Thyroid gland (tissue), 4 donors: ENCODE results near the gene COG3. TPM values are rescaled to one million over a fixed set of nuclear protein-coding genes. Genes with fewer than 3 reads are reported as not detected.
A peak's percentile ranks its signal among the peaks of the same experiment; 100 is the strongest.

Source experiments
- DNase-seq, 2 donors: peaks; one replicate each; pipeline ENCODE4 v3.0.0-alpha.2; 2019
- H3K27ac ChIP-seq, 3 donors: fragments of 200-600 bp; sonication (generic); 1 replicate in 2 of 3; 2 replicates in 1 of 3; pipeline ENCODE4 v1.5.1; 2016 to 2019; ENCODE audit warnings: mild to moderate bottlenecking in 1 of 3, moderate library complexity in 1 of 3
- H3K27me3 ChIP-seq: fragments of 200-600 bp; sonication (generic); one replicate; pipeline ENCODE4 v1.5.1; 2019
- H3K36me3 ChIP-seq, 2 donors: fragments of 200-600 bp; sonication (generic); one replicate each; pipeline ENCODE4 v1.5.1; 2016 to 2019
- H3K4me1 ChIP-seq, 2 donors: fragments of 200-600 bp; sonication (generic); one replicate each; pipeline ENCODE4 v1.5.1; 2017 to 2019
- H3K4me3 ChIP-seq, 3 donors: fragments of 200-600 bp; sonication (generic); replicated peaks in 1 of 3; 1 replicate in 2 of 3; 2 replicates in 1 of 3; pipeline ENCODE4 v1.5.1; 2016; ENCODE audit warnings: mild to moderate bottlenecking in 1 of 3
- H3K9me3 ChIP-seq: fragments of 200-600 bp; sonication (generic); one replicate; pipeline ENCODE4 v1.5.1; 2017
- POLR2A ChIP-seq, 2 donors: fragments of 450-650 bp; IDR thresholded peaks; one replicate each; pipeline ENCODE4 v1.6.1; 2017; ENCODE audit warnings: antibody characterized with exemption in 2 of 2, mild to moderate bottlenecking in 2 of 2, moderate library complexity in 1 of 2
- WGBS, 2 donors: methylation state at CpG; one replicate each; pipeline ENCODE4 v1.1.5; 2017; 5-methylcytosine and 5-hydroxymethylcytosine counted together
- intact Hi-C: fragments of 100-400 bp; cut with DNase I; formaldehyde crosslinking; loops from one replicate; pipeline ENCODE4 v1.15.1; 2023
- total RNA-seq, 4 donors: library from RNA; depleted of rRNA; stranded (reverse); fragments of >200 nt; gene quantifications; one replicate each; pipeline ENCODE4 v1.2.3, GENCODE V29; 2016
- TF ChIP-seq, protein P1 (sequence below), 6 experiments: fragments of 200-600 bp in 3 of 6; fragments of 450-650 bp in 3 of 6; sonication (generic) in 3 of 6; IDR thresholded peaks; one replicate each; pipeline ENCODE4 v1.5.1; 2016 to 2019; ENCODE audit warnings: antibody characterized with exemption in 6 of 6, mild to moderate bottlenecking in 2 of 6, inconsistent platforms in 1 of 6, moderate library complexity in 1 of 6

COG3 gene
- total RNA-seq, 4 donors from 2014 or later: 35.9 to 56.0 (median 45.0) TPM

GRCh38 chr13:45506811-45507210 lies 42.1 kb downstream of the COG3 start:
- Histone ChIP-seq H3K4me1 (no peaks in the 10 kb centered on the region), H3K27me3 (no peaks in the 10 kb centered on the region), H3K27ac (no peak overlapping the region), H3K9me3 (no peaks in the 10 kb centered on the region), H3K36me3 (peaks cover 20 to 40% of the 10 kb centered on the region in 2 donors), H3K4me3 (no peak overlapping the region)
- TF ChIP-seq, protein P1, sequence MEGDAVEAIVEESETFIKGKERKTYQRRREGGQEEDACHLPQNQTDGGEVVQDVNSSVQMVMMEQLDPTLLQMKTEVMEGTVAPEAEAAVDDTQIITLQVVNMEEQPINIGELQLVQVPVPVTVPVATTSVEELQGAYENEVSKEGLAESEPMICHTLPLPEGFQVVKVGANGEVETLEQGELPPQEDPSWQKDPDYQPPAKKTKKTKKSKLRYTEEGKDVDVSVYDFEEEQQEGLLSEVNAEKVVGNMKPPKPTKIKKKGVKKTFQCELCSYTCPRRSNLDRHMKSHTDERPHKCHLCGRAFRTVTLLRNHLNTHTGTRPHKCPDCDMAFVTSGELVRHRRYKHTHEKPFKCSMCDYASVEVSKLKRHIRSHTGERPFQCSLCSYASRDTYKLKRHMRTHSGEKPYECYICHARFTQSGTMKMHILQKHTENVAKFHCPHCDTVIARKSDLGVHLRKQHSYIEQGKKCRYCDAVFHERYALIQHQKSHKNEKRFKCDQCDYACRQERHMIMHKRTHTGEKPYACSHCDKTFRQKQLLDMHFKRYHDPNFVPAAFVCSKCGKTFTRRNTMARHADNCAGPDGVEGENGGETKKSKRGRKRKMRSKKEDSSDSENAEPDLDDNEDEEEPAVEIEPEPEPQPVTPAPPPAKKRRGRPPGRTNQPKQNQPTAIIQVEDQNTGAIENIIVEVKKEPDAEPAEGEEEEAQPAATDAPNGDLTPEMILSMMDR (IDR thresholded peaks at IDR 0.05): no peak
- TF ChIP-seq POLR2A (IDR thresholded peaks at IDR 0.05): no peak
- intact Hi-C loops: no loop called here
- no peak for DNase-seq
- WGBS, 2 donors: 89 to 91% methylated on average over 6 of the region's 6 CpGs

DNA sequence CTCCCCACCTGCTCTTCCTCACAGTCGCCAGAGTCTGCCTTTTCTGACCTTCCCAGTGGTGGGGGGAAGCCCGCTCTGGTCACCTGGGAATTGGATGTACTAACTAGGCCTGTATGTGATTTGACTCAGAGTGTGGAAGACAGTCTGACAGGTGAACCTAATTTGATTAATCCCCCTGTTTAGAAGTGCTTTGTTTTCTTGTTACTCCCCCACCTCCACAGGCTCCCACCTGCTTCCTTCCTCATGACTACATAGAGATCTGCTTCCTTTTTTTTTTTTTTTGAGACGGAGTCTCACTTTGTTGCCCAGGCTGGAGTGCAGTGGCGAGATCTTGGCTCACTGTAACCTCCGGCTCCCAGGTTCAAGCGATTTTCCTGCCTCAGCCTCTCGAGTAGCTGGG lies 44.0 kb downstream of the COG3 start:
- Histone ChIP-seq H3K4me3 (no peak overlapping the region), H3K27ac (no peak overlapping the region), H3K36me3 (peaks cover 22 to 34% of the 10 kb centered on the region in 2 donors), H3K4me1 (no peaks in the 10 kb centered on the region), H3K27me3 (no peaks in the 10 kb centered on the region), H3K9me3 (no peaks in the 10 kb centered on the region)
- DNase-seq: no peak
- TF ChIP-seq, protein P1 (IDR thresholded peaks at IDR 0.05): no peak
- TF ChIP-seq POLR2A (IDR thresholded peaks at IDR 0.05): no peak
- intact Hi-C loops: no loop called here
- WGBS, 2 donors: 83 to 86% methylated on average over 7 of the region's 7 CpGs

DNA sequence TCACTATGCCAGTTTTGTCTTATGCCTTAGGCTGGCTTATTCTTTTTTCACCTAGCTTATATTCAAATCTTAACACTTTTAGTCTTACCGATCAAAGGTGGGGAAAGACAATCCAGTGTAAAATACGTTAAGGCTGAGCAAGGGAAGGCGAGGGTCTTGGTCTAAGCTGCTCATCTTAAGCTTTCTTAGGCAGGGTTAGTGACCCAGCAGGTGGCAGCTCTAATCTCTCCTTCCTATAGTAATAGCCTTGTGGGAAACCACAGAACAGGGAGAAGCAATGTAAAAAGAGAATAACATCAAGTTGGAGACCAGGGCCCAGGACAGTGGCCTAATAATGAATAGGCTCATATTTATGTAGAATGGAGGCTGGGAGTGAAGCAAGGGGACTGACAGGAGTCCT lies 45.9 kb downstream of the COG3 start:
- Histone ChIP-seq H3K36me3 (peaks cover 26 to 27% of the 10 kb centered on the region in 2 donors), H3K27me3 (no peaks in the 10 kb centered on the region), H3K27ac (no peak overlapping the region), H3K4me3 (no peak overlapping the region), H3K4me1 (no peaks in the 10 kb centered on the region), H3K9me3 (no peaks in the 10 kb centered on the region)
- intact Hi-C loops: no loop called here
- no peak for DNase-seq
- TF ChIP-seq POLR2A (IDR thresholded peaks at IDR 0.05): no peak
- TF ChIP-seq, protein P1 (IDR thresholded peaks at IDR 0.05): no peak
- WGBS, 2 donors: 88 to 93% methylated on average over 3 of the region's 3 CpGs

DNA sequence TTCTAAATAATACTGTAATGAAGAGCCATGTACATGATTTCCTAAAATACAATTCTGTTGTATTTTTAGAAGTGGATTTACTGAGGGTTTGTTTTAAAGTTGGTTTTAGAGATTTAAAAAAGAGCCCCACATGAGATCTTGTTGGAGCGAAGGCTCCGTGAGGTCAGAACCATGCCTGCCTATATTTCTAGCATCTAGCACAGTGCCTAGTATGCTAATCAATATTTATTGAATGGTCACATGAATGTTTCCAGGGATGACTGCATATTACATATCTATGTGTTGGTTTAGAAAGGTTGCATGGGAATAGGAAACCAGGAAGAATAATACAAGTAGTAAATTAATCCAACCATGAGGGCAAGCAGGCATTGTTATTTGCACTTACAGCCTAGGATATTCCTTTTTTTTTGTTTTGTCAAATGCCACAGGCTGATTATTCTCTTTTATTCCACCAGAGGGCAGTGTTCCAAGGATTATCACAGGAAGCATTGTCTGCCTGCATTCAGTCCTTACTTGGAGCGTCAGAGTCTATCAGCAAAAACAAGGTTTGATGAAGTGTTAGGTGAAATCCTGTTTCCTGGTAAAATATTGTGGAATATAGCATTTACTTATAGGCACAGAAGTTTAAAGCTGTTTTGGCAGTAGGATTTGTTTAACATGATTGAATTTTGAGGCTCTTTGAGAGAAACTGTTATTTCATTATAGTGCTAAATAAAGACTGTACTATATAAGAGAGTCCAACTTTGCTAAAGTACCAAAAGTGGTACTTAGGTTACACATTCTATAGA lies 46.8 kb downstream of the COG3 start:
- intact Hi-C loops: no loop called here
- no peaks in the 10 kb centered on the region for H3K27me3 ChIP-seq
- no peak overlapping the region for H3K27ac ChIP-seq
- peak; percentile 9 for DNase-seq
- peaks cover 24 to 34% of the 10 kb centered on the region in 2 donors for H3K36me3 ChIP-seq
- H3K4me3 ChIP-seq: no peak overlapping the region
- H3K4me1 ChIP-seq: no peaks in the 10 kb centered on the region
- no peaks in the 10 kb centered on the region for H3K9me3 ChIP-seq
- TF ChIP-seq POLR2A (IDR thresholded peaks at IDR 0.05): no peak
- TF ChIP-seq, protein P1 (IDR thresholded peaks at IDR 0.05): peak; percentile 66 to 93 (median 85)
- WGBS, 2 donors: 69 to 70% methylated on average over 3 of the region's 3 CpGs

- intact Hi-C loops: no loop called here
- H3K36me3 ChIP-seq: peaks cover 20 to 36% of the 10 kb centered on the region in 2 donors
- H3K4me1 ChIP-seq: no peaks in the 10 kb centered on the region
- no peaks in the 10 kb centered on the region for H3K27me3 ChIP-seq
- no peaks in the 10 kb centered on the region for H3K9me3 ChIP-seq
- no peak for TF ChIP-seq POLR2A (IDR thresholded peaks at IDR 0.05)
- TF ChIP-seq, protein P1 (IDR thresholded peaks at IDR 0.05): no peak
- 74 to 85% methylated on average over 1 of the region's 1 CpG for WGBS, 2 donors
- no peak for DNase-seq
- H3K27ac ChIP-seq: no peak overlapping the region
- H3K4me3 ChIP-seq: no peak overlapping the region
These were observed 47.4 kb downstream of the COG3 start for GRCh38 chr13:45512098-45512496.
